SH-SY5Y (cell line): ENCODE measurements around the gene MKRN2OS.

ENCODE experiments used
- GATA2 ChIP-seq: IDR thresholded peaks from 2 replicates; pipeline ENCODE4 v1.6.1; 2011; ENCODE audit warnings: mild to moderate bottlenecking, low read depth, low read length
- GATA3 ChIP-seq: IDR thresholded peaks from 2 replicates; pipeline ENCODE4 v1.6.1; 2011; ENCODE audit warnings: low read depth, mild to moderate bottlenecking, low read length, moderate library complexity

- TF ChIP-seq GATA3 (no peak), GATA2 (no peak)
Measured at GRCh38 chr3:12499474-12499873, 45.8 kb downstream of the MKRN2OS start.
